Fibroblast of lung (primary cell): ENCODE data around the gene ADAT2. TPM values are rescaled to one million over a fixed set of nuclear protein-coding genes. Genes with fewer than 3 reads are reported as not detected.

Source experiments
- DNase-seq, 2 donors: peaks; one replicate each; pipeline versions ENCODE4 v3.0.0 to v3.0.0-alpha.2; 2010; ENCODE audit warnings: low read depth in 2 of 2
- H2AFZ ChIP-seq: 2 replicates; pipeline ENCODE4 v1.5.1; 2012; ENCODE audit warnings: low read length, control low read depth, inconsistent platforms
- H3K27ac ChIP-seq: 2 replicates; pipeline ENCODE4 v1.5.1; 2011; ENCODE audit warnings: low read length, control low read depth; ENCODE audit not compliant: insufficient read depth
- H3K27me3 ChIP-seq: 2 replicates; pipeline ENCODE4 v1.5.1; 2011; ENCODE audit warnings: mild to moderate bottlenecking, low read length; ENCODE audit not compliant: control insufficient read depth, insufficient read depth
- H3K36me3 ChIP-seq: 2 replicates; pipeline ENCODE4 v1.5.1; 2011; ENCODE audit warnings: low read length; ENCODE audit not compliant: control insufficient read depth, insufficient read depth
- H3K4me1 ChIP-seq: 2 replicates; pipeline ENCODE4 v1.5.1; 2011; ENCODE audit warnings: low read length; ENCODE audit not compliant: control insufficient read depth, insufficient read depth; ENCODE audit errors: extremely low read depth
- H3K4me2 ChIP-seq: 2 replicates; pipeline ENCODE4 v1.5.1; 2011; ENCODE audit warnings: low read length, control low read depth; ENCODE audit not compliant: insufficient read depth; ENCODE audit errors: extremely low read depth
- H3K4me3 ChIP-seq, 4 experiments: fragments of 200-600 bp in 1 of 4; sonication (generic) in 1 of 4; replicated peaks in 1 of 4; 2 replicates each; pipeline ENCODE4 v1.5.1; 2011 to 2016; ENCODE audit warnings: low read length in 4 of 4, low read depth in 3 of 4, mild to moderate bottlenecking in 3 of 4, control low read depth in 2 of 4, inconsistent platforms in 1 of 4, mixed read lengths in 1 of 4; ENCODE audit not compliant: insufficient read depth in 1 of 4; ENCODE audit errors: control extremely low read depth in 1 of 4
- H3K79me2 ChIP-seq: 2 replicates; pipeline ENCODE4 v1.5.1; 2012; ENCODE audit warnings: mild to moderate bottlenecking, low read length, inconsistent platforms; ENCODE audit not compliant: control insufficient read depth, insufficient read depth
- H3K9ac ChIP-seq: 2 replicates; pipeline ENCODE4 v1.5.1; 2011; ENCODE audit warnings: mild to moderate bottlenecking, low read length, control low read depth; ENCODE audit not compliant: insufficient read depth
- H3K9me3 ChIP-seq: 2 replicates; pipeline ENCODE4 v1.5.1; 2012; ENCODE audit warnings: low read depth, low read length; ENCODE audit not compliant: control insufficient read depth, insufficient read depth
- H4K20me1 ChIP-seq: 2 replicates; pipeline ENCODE4 v1.5.1; 2011; ENCODE audit warnings: low read length; ENCODE audit not compliant: control insufficient read depth, insufficient read depth; ENCODE audit errors: extremely low read depth
- CTCF ChIP-seq, 2 donors: IDR thresholded peaks in 1 of 2; conservative IDR thresholded peaks in 1 of 2; 1 replicate in 1 of 2; 2 replicates in 1 of 2; pipeline ENCODE4 v1.5.1; 2011 to 2012; ENCODE audit warnings: low read length in 2 of 2, control low read depth in 1 of 2, inconsistent platforms in 1 of 2, low read depth in 1 of 2, mild to moderate bottlenecking in 1 of 2
- EZH2 ChIP-seq: IDR thresholded peaks from 2 replicates; pipeline ENCODE4 v1.5.1; 2012; ENCODE audit warnings: low read length, control low read depth, mild to moderate bottlenecking; ENCODE audit errors: missing control alignments
- polyA plus RNA-seq, 2 donors: library from polyadenylated mRNA; depleted of rRNA in 1 of 2; stranded (reverse) in 1 of 2; unstranded in 1 of 2; fragments of >200 nt; gene quantifications; 2 replicates each; pipeline ENCODE4 v1.2.1, GENCODE V29; 2011 to 2012; ENCODE audit warnings: missing spikeins in 1 of 2
- total RNA-seq: library from RNA; depleted of rRNA; stranded (reverse); fragments of >200 nt; gene quantifications from 2 replicates; pipeline ENCODE4 v1.2.1, GENCODE V29; 2014

Gene ADAT2
- total and polyA plus RNA-seq, 2 donors (not counting 1 experiment from before 2014, with no cell fraction given): 4.7 to 5.0 TPM

GRCh38 chr6:143427109-143427817 is 23.2 kb downstream of the ADAT2 start:
- H3K4me1 ChIP-seq: peaks cover 3% of the 10 kb centered on the region
- no peak overlapping the region for H3K27ac ChIP-seq
- H3K9me3 ChIP-seq: no peaks in the 10 kb centered on the region
- no peak overlapping the region for H3K4me3 ChIP-seq
- no peak overlapping the region for H3K4me2 ChIP-seq
- H4K20me1 ChIP-seq: no peaks in the 10 kb centered on the region
- H3K9ac ChIP-seq: no peak overlapping the region
- TF ChIP-seq CTCF (conservative IDR thresholded peaks at IDR 0.05 in 1 of 2, IDR thresholded peaks at IDR 0.05 in 1 of 2; ENCODE audit: low read depth in 1 of 2, low read length in 2 of 2) (peak; percentile 98 to 100), EZH2 (no peak)
- H3K27me3 ChIP-seq: no peaks in the 10 kb centered on the region
- H3K36me3 ChIP-seq: no peaks in the 10 kb centered on the region
- H3K79me2 ChIP-seq: no peaks in the 10 kb centered on the region
- peak; percentile 84 to 92 for DNase-seq
- no peak overlapping the region for H2AFZ ChIP-seq

- TF ChIP-seq CTCF (conservative IDR thresholded peaks at IDR 0.05 in 1 of 2, IDR thresholded peaks at IDR 0.05 in 1 of 2; ENCODE audit: low read depth in 1 of 2, low read length in 2 of 2) (no peak), EZH2 (no peak)
- Histone ChIP-seq H3K9ac (no peak overlapping the region), H3K36me3 (no peaks in the 10 kb centered on the region), H2AFZ (no peak overlapping the region), H4K20me1 (no peaks in the 10 kb centered on the region), H3K79me2 (no peaks in the 10 kb centered on the region), H3K9me3 (no peaks in the 10 kb centered on the region), H3K4me2 (no peak overlapping the region), H3K27ac (no peak overlapping the region), H3K4me3 (no peak overlapping the region), H3K27me3 (no peaks in the 10 kb centered on the region), H3K4me1 (peaks cover 3% of the 10 kb centered on the region)
- DNase-seq: peak in 1 of 2 donors; percentile 71
Measured at GRCh38 chr6:143426026-143426425, 24.5 kb downstream of the ADAT2 start.

- Histone ChIP-seq H3K27ac (no peak overlapping the region), H3K9ac (no peak overlapping the region), H3K36me3 (no peaks in the 10 kb centered on the region), H3K9me3 (no peaks in the 10 kb centered on the region), H3K4me3 (no peak overlapping the region), H2AFZ (no peak overlapping the region), H4K20me1 (no peaks in the 10 kb centered on the region), H3K27me3 (no peaks in the 10 kb centered on the region), H3K4me1 (no peaks in the 10 kb centered on the region), H3K79me2 (no peaks in the 10 kb centered on the region), H3K4me2 (no peak overlapping the region)
- no peak for DNase-seq
- TF ChIP-seq EZH2 (no peak), CTCF (conservative IDR thresholded peaks at IDR 0.05 in 1 of 2, IDR thresholded peaks at IDR 0.05 in 1 of 2; ENCODE audit: low read depth in 1 of 2, low read length in 2 of 2) (no peak)
Measured at GRCh38 chr6:143419526-143419925, 31.0 kb downstream of the ADAT2 start.
